PC-9 (cell line): Measurements from ENCODE around the gene USP43.

Experiments
- EZH2 ChIP-seq: fragments of 200-600 bp; sonication (generic); IDR thresholded peaks from 2 replicates; pipeline ENCODE4 v1.8.0; 2017; ENCODE audit warnings: antibody characterized with exemption, low read depth
- TF ChIP-seq, protein P1 (sequence below): fragments of 200-600 bp; sonication (generic); conservative IDR thresholded peaks from 2 replicates; pipeline ENCODE4 v1.6.1; 2017; ENCODE audit warnings: mixed run types, antibody characterized with exemption, mild to moderate bottlenecking, moderate library complexity

DNA sequence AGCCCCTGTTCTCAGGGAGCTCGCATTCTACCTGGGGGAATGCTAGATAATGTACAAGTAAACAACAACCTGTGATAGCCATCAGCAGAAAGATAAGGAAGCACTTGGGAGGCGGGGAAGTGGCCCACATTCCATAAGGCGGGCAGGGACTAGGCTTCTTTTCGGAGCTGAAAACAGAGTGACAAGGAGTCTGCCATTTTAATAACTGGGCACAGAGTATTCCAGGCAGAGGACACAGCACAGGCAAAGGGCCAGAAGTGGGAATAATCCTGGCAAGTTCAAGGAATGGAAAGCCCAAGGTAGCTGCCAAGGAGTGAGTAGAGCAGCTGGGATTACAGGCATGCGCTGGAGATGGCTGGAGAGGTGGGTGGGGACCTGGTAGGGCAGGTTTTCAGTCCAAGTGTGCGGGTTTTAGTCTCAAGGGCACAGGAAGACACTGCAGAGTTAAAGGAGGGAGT, 24.3 kb downstream of the USP43 start:
- TF ChIP-seq, protein P1, sequence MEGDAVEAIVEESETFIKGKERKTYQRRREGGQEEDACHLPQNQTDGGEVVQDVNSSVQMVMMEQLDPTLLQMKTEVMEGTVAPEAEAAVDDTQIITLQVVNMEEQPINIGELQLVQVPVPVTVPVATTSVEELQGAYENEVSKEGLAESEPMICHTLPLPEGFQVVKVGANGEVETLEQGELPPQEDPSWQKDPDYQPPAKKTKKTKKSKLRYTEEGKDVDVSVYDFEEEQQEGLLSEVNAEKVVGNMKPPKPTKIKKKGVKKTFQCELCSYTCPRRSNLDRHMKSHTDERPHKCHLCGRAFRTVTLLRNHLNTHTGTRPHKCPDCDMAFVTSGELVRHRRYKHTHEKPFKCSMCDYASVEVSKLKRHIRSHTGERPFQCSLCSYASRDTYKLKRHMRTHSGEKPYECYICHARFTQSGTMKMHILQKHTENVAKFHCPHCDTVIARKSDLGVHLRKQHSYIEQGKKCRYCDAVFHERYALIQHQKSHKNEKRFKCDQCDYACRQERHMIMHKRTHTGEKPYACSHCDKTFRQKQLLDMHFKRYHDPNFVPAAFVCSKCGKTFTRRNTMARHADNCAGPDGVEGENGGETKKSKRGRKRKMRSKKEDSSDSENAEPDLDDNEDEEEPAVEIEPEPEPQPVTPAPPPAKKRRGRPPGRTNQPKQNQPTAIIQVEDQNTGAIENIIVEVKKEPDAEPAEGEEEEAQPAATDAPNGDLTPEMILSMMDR: no peak
- no peak for TF ChIP-seq EZH2
